Measurements from ENCODE around the gene HIP1. TPM values are rescaled to one million over a fixed set of nuclear protein-coding genes. Genes with fewer than 3 reads are reported as not detected.

HIP1 gene
- total and polyA plus RNA-seq, 2 of the 13 experiments (the other 11 are each of a cell fraction or from before 2014, with no cell fraction given): 4.5 to 6.2 TPM

DNA sequence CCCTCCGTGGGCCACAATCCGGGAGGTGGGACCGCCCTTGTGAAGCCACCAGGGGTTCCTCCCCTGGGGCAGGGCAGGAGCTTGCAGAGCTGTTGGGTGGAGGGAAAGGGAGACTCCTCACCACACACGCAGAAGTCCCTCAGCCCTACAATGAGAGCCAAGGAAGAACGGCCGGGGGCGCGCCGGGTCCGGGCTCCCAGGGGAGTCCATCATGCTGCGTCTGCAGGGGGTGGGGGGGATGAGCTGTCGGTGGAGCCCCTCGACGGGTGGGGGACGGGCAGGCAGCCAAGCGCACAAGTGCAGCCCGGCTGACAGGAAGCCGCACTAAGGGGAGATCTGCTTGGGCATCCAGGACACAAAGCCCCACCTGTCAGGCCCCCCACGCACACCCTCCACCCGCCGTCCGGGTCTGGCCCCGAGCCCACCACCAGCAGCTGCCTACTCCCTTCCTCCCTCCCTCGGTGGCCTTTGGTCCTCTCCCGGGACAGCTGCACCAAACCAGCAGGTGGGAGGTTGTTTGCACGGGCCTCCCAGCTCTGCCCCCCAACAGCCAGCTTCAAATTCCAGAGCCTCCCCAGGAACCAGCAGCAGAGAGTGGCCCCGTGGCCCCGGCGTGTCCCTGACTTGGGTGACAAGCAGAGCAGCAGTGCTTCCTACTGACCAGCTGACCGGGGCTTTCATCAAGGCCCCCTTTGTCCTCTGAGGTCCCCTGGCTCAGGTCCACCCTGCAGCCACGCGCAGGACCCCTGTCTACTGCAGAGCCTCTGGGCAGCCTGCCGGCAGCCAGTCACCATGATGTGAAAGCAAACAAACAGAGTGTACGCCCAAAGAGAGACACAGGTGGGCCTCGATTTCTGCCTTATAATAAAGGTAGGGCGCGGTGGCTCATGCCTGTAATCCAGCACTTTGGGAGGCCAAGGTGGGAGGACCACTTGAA is 50.3 kb downstream of the HIP1 start (continued):
- TF ChIP-seq, protein P1, sequence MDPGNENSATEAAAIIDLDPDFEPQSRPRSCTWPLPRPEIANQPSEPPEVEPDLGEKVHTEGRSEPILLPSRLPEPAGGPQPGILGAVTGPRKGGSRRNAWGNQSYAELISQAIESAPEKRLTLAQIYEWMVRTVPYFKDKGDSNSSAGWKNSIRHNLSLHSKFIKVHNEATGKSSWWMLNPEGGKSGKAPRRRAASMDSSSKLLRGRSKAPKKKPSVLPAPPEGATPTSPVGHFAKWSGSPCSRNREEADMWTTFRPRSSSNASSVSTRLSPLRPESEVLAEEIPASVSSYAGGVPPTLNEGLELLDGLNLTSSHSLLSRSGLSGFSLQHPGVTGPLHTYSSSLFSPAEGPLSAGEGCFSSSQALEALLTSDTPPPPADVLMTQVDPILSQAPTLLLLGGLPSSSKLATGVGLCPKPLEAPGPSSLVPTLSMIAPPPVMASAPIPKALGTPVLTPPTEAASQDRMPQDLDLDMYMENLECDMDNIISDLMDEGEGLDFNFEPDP (CRISPR knock-in tag; conservative IDR thresholded peaks at IDR 0.05): 0 out of 2 replicates have a peak, but pooled peaks have one; percentile 33
- TF ChIP-seq, protein P2, sequence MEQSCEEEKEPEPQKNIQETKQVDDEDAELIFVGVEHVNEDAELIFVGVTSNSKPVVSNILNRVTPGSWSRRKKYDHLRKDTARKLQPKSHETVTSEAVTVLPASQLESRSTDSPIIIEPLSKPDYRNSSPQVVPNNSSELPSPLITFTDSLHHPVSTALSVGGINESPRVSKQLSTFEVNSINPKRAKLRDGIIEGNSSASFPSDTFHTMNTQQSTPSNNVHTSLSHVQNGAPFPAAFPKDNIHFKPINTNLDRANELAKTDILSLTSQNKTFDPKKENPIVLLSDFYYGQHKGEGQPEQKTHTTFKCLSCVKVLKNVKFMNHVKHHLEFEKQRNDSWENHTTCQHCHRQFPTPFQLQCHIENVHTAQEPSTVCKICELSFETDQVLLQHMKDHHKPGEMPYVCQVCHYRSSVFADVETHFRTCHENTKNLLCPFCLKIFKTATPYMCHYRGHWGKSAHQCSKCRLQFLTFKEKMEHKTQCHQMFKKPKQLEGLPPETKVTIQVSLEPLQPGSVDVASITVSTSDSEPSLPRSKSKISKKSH (CRISPR knock-in tag; IDR thresholded peaks at IDR 0.05; ENCODE audit: borderline replicate concordance): peak; percentile 44; the same call in 1 of the 2 replicates
- TF ChIP-seq ZNF329 (CRISPR knock-in tag; IDR thresholded peaks at IDR 0.05; ENCODE audit: low read depth) (no peak; the same call in 1 of the 2 replicates), ZNF12 (CRISPR knock-in tag; IDR thresholded peaks at IDR 0.05) (peak; percentile 60; the same call in 1 of the 2 replicates), HIVEP1 (CRISPR knock-in tag; IDR thresholded peaks at IDR 0.05) (peak; percentile 87), DMAP1 (CRISPR knock-in tag; IDR thresholded peaks at IDR 0.05) (peak; percentile 82; the same call in 1 of the 2 replicates), RFXANK (CRISPR knock-in tag; IDR thresholded peaks at IDR 0.05) (0 out of 2 replicates have a peak, but pooled peaks have one; percentile 43), PHF20 (CRISPR knock-in tag; IDR thresholded peaks at IDR 0.05) (no peak), BORCS8-MEF2B (CRISPR knock-in tag; IDR thresholded peaks at IDR 0.05) (0 out of 2 replicates have a peak, but pooled peaks have one; percentile 28), ZNF720 (CRISPR knock-in tag; IDR thresholded peaks at IDR 0.05) (no peak), RELA (CRISPR knock-in tag; IDR thresholded peaks at IDR 0.05) (peak; percentile 68; the same call in 1 of the 2 replicates)
- TF ChIP-seq, protein P3, sequence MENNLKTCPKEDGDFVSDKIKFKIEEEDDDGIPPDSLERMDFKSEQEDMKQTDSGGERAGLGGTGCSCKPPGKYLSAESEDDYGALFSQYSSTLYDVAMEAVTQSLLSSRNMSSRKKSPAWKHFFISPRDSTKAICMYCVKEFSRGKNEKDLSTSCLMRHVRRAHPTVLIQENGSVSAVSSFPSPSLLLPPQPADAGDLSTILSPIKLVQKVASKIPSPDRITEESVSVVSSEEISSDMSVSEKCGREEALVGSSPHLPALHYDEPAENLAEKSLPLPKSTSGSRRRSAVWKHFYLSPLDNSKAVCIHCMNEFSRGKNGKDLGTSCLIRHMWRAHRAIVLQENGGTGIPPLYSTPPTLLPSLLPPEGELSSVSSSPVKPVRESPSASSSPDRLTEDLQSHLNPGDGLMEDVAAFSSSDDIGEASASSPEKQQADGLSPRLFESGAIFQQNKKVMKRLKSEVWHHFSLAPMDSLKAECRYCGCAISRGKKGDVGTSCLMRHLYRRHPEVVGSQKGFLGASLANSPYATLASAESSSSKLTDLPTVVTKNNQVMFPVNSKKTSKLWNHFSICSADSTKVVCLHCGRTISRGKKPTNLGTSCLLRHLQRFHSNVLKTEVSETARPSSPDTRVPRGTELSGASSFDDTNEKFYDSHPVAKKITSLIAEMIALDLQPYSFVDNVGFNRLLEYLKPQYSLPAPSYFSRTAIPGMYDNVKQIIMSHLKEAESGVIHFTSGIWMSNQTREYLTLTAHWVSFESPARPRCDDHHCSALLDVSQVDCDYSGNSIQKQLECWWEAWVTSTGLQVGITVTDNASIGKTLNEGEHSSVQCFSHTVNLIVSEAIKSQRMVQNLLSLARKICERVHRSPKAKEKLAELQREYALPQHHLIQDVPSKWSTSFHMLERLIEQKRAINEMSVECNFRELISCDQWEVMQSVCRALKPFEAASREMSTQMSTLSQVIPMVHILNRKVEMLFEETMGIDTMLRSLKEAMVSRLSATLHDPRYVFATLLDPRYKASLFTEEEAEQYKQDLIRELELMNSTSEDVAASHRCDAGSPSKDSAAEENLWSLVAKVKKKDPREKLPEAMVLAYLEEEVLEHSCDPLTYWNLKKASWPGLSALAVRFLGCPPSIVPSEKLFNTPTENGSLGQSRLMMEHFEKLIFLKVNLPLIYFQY (CRISPR knock-in tag; IDR thresholded peaks at IDR 0.05; ENCODE audit: borderline replicate concordance): no peak
- TF ChIP-seq, protein P4, sequence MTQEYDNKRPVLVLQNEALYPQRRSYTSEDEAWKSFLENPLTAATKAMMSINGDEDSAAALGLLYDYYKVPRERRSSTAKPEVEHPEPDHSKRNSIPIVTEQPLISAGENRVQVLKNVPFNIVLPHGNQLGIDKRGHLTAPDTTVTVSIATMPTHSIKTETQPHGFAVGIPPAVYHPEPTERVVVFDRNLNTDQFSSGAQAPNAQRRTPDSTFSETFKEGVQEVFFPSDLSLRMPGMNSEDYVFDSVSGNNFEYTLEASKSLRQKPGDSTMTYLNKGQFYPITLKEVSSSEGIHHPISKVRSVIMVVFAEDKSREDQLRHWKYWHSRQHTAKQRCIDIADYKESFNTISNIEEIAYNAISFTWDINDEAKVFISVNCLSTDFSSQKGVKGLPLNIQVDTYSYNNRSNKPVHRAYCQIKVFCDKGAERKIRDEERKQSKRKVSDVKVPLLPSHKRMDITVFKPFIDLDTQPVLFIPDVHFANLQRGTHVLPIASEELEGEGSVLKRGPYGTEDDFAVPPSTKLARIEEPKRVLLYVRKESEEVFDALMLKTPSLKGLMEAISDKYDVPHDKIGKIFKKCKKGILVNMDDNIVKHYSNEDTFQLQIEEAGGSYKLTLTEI (CRISPR knock-in tag; conservative IDR thresholded peaks at IDR 0.05): no peak
- TF ChIP-seq, protein P5, sequence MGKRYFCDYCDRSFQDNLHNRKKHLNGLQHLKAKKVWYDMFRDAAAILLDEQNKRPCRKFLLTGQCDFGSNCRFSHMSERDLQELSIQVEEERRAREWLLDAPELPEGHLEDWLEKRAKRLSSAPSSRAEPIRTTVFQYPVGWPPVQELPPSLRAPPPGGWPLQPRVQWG (CRISPR knock-in tag; IDR thresholded peaks at IDR 0.05; ENCODE audit: borderline replicate concordance, low read depth): no peak
- TF ChIP-seq, protein P6, sequence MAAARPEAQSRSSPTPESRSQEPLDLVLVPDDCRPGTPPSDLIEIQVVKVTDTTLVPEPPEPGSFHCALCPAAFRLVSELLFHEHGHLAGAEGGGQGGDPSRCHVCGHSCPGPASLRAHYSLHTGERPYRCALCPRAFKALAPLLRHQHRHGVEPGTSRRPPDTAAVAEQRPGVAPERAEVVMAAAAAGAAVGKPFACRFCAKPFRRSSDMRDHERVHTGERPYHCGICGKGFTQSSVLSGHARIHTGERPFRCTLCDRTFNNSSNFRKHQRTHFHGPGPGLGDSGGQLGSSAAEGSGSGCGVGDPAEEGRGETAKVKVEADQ (CRISPR knock-in tag; IDR thresholded peaks at IDR 0.05; ENCODE audit: borderline replicate concordance): no peak
- TF ChIP-seq, protein P7, sequence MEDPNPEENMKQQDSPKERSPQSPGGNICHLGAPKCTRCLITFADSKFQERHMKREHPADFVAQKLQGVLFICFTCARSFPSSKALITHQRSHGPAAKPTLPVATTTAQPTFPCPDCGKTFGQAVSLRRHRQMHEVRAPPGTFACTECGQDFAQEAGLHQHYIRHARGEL (CRISPR knock-in tag; IDR thresholded peaks at IDR 0.05): no peak

Data from HepG2 (cell line).